ENCODE measurements around the gene MRPL28.
A peak's percentile ranks its signal among the peaks of the same experiment; 100 is the strongest.
"Not testable (repeated sequence)": the region's sequence is repeated elsewhere in the genome, so short reads cannot be mapped to it uniquely, and the experiment has no call there.

Gene MRPL28

DNA sequence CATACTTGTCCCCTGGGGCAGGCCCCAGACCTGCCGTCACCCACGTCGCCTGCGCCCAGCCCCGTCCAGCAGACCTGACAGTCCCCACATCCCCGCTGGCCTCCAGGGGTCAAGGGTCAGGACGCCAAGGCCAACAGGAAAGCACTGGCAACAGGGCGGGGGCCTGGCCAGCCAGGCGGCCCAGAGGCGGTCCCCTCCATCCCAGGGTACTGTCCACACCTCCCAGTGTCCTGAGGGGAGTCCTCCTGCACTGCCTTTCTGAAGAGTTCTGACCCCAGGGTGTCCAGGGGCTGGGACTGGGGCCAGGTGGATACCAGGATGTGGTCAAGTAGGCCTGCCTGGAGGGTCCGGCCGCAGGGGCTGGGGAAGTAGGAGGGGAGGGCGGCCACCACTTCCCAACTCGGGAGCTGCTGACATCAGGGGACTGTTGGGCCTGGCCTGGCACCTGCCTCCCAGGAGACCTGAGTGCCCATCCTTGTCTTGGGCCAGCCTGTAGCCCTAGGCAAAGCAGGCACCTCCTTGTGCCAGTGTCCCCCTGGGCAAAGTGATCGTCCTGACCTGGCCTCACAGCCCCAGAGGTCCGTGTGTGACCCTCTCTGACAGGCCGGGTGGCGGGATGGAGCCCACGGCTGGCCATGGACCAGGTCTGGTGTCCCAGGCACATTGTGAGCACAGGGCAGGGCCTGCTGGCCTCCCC is 11.1 kb downstream of the MRPL28 start:
- DNase-seq = no peak

DNA sequence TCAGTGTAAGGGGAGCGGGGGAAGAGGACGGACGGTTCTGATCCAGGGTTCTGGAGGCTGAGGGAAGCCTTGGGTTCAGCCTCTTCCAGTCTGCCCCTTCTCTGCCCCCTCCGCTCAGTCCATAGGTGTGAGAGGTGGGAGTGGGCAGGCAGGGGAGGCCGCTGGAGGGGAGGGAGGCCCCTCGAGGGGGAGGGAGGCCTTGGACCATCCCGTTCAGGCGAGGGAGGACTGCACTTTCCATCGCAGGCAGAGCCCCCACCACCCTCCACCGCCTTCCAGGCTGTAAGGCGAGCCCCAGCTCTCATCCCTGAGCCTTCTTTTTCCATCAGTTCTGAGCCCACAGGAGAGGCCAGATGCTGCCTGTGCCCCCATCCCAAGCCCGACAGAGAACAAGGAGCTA is 13.6 kb downstream of the MRPL28 start:
- DNase-seq = no peak

DNA sequence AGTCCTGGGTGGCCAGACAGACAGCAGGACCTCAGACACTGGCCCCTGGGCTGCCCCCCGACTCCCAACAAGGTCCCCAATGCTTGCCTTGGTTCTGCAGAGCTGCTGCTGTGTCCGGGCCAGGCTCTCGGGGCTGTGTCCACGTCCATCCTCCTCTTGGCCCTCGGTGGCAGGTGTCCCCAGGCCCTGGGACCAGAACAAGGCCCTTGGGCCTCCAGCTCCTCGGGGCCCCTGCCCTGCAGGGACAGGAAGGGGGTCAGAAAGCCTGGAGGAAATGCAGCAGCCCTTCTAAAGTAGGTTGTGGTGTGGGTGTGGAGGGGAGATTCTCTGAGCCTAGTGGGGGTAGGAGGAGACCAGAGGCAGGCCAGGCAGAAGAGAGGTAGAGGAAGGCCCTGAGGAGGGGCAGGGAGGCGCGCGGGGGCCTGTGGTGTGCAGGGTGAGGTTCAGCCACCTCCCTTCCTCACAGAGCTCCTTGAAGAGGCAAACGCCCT is 15.3 kb downstream of the MRPL28 start:
- DNase-seq = no peak

DNA sequence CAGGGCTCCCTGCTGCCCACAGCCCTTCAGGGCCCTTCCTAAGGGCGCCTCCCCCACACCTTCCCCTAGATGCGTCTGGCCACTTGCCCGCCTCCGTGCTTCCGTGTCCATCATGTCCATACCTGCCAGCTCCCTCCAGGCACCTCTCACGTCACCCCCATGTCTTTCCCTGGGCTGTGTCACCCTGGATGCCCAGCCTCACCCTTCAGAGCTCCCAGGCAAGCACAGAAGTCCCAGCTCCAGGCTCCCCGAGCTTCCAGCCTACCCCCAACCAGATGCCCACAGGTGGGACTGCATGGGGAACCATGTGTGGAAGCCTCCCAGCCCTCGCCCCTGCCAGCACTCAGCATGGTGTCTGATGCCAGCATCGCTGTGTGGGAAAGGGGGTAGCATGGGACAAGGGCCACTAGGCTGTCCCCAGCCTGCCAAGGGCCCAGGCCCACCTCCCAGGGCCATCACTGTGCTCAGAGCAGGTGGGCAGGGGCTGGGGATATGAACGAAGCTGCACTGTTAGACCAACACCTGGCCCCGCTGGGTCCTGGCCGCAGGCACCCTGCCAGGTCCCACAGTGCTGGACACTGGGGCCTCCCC is 16.0 kb downstream of the MRPL28 start:
- no peak for DNase-seq

DNA sequence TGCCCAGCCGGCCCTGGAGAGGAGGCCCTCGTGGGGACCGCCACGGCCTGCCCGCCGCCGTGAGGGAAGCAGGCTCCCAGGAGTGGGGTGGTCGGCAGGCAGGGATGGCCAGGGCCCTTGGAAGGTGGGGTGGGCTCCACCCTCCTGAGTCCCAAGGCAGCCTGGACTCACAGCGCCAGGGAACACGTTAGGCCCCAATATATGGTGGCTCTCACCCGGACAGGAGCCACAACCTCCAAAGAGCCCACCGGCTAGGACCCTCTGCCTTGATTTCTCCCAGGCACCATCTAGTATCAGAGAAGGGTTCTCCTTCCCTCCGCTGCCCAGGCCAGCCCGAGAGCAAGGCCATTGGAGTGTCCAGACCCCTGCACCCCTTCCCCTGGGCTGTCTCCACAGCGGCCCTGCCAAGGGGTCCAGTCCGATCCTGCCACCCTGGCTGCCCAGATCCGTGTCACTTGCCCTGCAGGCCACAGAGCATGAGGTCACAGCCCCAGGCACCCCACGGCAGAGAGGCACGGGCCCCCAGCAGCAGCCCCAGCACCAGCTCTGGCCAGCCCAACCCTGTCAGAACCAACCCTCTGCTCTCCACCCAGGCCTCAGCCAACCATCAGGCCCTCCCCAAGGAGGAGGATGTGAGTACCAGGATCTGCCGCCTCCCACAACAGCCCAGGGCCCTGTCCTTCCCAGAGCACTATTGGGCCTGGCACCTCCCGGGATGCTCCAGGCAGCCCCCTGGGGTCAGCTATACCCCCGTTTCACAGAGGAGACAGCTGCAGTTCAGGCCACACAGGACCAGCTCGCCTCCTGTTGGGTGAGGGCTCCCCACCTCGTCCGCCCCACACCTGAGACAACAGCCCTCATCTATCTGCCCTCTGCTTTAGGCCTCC is 16.7 kb downstream of the MRPL28 start:
- DNase-seq = no peak

DNA sequence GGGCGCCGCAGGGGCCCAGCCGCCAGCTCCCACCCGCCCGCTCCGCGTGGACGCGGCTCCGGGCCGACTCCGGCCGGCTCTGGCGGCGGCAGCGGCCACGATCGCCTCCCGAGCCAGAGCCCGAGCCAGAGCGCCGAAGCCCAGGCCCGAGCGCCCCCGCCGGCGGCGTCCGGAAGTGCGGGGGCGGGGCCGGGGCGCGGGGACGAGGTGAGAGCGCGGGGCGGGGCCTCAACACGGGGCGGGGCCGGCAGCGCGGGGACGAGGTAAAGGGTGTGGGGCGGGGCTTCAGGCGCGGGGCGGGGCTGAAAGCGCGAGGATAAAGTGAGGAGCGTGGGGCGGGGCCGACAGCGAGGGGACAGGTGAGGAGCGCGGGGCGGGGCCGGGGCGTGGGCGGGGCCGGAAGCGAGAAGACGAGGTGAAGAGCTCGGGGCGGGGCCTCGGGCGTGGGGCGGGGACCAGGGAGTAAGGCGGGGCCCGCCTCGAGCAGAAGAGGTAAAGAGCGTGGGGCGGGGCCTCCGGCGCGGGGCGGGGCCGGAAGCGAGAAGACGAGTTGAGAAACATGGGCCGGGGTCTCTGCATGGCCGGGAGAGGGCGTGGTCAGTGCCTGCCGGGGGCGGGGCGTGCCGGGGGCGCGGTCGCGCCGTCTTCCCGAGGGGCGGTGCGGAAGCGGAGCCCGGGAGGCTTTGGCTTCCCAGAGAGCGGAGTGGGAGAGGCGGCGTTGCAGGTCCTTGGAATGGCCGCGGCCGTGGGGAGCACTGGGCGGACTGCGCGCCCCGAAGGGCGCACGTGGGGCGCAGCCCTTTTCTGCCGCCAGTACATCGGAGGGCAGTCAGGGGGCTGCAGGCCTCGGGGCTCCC is 17.6 kb downstream of the MRPL28 start, which contains the start of gene AXIN1:
TSS of gene AXIN1 (minus strand) at position 177 of the 857 bp plus-strand sequence. CDS start 5,698 bp downstream, outside the sequence.
- DNase-seq = peak; percentile 91

DNA sequence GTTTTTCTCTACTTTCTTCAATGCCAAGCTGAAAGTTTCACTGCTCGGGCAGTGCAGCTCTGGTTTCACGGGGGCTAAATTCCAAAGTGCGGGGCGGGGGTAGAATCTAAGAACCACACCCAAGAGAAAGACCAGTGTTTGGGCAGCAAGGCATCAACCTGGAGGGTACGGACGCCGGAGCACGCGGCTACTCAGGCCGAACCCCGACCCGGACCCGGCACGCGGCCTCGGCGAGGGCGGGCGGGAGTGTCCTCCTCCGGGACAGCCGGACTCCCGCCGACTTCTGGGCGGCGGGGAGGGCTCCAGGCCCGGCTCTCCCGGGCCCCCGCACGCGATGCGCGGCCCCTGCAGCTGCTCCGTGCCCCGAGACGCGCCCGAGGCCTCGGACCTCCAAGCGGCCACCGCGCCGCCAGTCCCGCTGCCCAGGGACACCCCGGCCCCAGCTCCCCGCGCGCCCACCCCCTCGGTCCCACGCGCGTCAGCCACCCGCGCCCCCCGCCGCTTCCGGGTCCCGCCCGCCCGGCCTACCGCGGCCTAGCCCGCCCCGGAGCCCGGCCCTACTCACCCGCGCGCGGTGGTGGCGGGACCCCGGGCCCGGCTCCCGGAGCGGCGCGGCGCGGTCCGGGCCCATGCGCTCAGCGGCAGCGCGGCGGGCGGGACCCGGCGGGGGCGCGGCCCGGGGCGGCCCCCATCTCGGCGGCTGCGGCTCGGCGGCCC is 18.4 kb downstream of the MRPL28 start:
- DNase-seq = no peak

DNA sequence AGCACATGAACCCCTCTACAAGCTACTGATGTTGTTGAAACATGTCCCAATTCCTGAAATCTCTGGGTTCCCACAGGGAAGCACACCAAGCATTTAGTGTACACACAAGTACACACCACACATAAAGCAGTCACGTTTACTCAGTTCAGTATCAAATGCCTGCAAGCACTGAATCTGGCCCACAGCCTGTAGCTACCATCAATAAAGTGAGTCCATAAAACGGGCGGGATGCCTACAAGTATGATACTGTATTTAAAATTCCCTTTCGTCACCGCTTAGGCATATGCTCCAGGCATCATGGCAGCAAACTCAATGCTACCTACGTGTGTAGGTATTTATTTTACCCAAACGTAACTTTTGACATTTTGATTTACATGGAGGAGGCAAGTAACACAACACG is 20.1 kb downstream of the MRPL28 start:
- no peak for DNase-seq

DNA sequence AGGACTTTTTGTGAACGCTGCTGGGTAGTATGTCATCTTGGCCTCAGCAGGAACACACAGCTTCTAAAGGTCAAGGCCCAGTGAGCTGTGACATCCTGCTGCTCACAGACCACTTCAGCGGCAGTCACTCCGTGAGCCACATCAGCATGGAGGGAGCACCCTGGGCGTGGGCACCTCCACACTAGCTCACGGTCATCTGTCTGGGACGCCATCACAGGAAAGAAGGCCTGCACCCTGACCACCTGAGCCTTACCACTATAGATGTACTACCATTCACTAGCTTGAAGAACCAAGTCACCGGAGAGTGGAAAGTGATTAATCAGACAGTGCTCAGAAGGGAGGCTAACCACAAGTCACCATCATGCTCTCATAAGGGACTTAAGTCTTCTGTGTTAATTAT is 21.1 kb downstream of the MRPL28 start:
- DNase-seq = no peak

DNA sequence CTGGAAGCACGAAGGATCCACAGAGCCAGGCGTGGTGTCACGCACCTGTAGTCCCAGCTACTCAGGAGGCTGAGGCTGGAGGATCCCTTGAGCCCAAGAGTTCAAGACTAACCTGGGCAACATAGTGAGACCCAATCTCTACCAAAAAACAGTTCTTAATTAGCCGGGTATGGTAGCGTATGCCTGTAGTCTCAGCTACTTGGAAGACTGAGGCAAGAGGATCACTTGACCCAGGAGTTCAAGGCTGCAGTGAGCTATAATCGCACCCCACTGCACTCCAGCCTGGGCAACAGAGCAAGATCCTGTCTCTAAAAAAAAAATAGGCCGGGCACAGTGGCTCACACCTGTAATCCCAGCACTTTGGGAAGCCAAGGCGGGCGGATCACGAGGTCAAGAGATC is 21.8 kb downstream of the MRPL28 start:
- DNase-seq = not testable (repeated sequence)

DNA sequence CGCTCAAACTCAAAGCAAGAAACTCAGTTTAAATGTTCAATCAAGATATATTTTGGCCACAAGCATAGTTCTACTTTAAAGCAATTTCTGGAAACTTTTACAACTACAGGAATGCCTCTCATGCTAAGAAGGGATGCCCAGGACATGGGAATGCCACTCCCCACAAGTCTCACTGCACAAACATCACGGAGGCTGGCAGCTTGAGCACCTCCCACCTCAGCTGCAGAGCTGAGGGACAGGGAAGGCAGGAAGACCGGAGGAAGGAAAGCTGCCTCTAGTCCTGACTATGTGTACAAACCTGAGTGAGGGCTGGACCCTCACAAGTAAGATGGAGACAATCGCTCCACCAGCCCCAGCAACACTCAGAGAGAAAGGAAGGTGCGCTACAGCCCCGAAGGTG is 23.1 kb downstream of the MRPL28 start:
- no peak for DNase-seq

DNA sequence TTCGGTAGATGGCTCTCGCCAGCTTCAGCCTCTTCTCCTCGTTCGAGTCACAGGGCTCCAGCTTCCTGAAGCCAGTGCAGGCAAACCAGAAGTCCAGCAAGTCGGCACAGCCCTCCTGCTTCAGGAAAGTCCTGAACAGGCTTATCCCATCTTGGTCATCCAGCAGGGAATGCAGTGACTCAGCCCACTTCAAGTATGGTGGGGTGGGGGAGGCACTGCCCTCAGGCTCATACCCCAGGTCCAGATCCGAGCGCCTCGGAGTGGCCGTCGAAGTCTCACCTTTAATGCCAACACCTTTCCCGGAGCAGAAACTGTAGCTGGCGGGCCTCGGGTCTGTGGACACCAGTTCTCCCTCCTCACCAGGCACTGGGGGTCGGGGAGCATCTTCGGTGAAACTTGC is 23.8 kb downstream of the MRPL28 start:
- no peak for DNase-seq

DNA sequence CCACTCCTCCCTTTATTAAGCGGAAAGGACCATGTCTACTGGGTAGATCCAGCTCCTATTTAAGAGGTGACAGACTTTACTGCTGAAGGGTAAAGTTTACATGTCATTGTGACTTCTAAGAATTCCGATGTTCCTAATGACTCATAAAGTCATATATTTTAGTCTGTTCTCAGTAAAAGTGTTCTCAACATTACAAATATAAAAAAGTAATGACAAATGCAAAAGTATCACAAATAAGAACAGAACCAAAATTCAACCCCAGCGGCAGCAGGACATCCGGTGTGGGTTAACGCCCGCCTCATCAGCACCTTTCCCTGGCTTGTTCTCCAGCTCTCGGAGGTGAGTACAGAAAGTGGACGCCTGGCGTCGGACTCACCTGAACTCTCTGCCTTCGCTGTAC is 24.6 kb downstream of the MRPL28 start:
- DNase-seq = no peak

DNA sequence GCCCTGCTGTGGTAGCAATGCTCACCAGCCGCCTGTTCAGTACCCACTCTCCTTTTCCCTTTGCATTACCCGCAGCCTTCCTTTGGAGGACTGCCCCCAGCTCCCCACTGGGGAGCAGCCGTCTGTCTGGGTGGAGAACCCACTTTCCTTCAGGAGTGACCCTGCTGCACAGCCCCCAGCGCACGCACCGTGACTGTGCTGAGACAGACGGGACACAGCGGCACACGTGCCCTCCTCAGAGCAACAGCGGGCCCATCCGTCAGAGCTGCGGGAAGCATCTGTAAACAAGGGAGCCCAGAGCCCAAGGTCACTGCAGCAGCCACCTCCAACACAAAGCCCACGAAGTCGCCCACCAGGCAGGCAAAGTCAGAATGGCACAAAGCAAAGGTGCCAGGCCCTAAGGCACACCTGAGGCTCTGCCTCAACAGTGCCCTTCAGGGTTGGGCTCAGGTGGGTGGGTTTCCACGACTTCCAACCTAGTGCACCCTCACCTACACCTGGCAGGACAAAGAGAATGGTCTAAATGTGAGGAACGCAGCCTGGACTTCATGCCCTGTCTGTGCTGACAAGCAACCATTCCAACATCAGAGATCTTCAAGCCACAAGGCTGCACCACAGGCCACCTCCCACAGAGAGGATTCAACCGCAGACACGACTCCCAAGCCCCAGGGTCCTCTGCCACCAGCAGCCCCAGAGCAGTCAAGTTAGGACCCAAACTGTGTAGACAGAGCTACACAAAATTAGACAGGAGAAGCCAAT is 27.7 kb downstream of the MRPL28 start:
- DNase-seq = no peak

DNA sequence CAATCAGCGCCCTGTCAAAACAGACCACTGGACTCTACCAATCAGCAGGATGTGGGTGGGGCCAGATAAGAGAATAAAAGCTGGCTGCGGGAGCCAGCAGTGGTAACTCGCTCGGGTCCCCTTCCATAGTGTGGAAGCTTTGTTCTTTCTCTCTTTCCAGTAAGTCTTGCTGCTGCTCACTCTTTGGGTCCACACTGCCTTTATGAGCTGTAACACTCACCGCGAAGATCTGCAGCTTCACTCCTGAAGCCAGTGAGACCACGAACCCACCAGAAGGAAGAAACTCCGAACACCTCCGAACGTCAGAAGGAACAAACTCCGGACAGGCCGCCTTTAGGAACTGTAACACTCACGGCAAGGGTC is 28.4 kb downstream of the MRPL28 start:
- not testable (repeated sequence) for DNase-seq

DNA sequence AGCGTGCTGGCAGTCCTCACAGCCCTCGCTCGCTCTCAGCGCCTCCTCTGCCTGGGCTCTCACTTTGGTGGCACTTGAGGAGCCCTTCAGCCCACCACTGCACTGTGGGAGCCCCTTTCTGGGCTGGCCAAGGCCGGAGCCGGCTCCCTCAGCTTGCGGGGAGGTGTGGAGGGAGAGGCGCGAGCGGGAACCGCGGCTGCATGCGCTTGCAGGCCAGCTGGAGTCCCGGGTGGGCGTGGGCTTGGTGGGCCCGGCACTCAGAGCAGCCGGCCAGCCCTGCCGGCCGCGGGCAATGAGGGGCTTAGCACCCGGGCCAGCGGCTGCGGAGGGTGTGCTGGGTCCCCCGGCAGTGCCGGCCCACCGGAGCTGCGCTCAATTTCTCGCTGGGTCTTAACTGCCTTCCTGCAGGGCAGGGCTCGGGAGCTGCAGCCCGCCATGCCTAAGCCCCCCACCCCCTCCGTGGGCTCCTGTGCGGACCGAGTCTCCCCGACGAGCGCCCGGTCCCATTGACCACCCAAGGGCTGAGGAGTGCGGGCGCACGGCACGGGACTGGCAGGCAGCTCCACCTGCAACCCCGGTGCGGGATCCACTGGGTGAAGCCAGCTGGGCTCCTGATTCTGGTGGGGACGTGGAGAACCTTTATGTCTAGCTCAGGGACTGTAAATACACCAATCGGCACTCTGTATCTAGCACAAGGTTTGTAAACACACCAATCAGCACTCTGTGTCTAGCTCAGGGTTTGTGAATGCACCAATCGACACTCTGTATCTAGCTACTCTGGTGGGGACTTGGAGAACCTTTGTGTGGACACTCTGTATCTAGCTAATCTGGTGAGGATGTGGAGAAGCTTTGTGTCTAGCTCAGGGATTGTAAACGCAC is 29.0 kb downstream of the MRPL28 start:
- not testable (repeated sequence) for DNase-seq

DNA sequence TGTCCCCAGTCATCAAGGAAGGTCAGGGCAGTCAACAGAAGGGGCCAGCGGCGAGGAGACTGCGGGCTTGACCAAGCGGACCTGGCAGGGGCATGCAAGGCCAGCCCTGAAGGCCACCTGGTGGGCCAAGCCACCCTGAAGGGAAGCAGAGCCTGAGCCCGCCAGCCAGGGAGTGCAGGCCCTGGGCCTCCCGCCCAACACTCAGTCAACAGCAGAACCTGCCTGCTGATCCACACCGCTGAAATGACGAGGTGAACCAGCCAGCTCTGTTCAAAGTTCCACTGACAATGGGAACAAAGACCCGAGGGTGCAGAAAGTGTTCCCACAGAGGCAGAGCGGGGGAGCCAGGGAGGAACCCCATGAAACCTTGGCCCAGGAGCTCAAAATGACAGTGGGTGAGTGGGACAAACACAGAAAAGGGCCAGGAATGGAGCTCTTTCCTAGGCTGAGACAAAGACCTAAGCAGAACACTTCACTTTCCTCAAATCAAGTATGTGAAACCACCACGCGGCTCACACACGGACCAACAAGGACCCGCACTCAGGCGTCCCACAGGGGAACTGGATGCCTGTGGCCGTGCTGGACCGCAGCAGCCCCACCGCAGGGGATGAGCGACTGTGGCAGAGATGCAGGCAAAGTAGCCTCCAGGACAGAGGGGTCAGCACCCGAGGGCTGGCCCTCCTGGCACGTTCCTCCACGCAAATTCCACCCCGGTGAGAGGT is 29.8 kb downstream of the MRPL28 start:
- no peak for DNase-seq

DNA sequence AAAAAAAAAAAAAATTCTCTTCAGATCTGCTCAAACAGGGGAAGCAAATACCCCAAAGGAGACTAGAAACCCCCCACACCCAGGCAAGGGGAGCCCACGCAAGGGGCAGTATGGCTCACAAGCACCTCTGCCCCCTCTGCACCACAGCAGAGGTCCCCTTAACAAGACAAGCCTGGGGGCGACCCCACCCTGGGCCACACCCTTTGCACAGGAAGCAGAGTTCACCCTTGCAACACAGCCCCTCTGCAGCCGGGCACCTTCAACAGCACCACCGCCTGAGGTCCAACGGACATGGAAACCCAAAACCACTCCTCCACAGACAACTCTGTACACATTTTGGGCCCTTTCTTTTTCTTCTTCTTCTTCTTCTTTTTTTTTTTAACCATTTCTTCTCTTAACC is 30.7 kb downstream of the MRPL28 start:
- no peak for DNase-seq

DNA sequence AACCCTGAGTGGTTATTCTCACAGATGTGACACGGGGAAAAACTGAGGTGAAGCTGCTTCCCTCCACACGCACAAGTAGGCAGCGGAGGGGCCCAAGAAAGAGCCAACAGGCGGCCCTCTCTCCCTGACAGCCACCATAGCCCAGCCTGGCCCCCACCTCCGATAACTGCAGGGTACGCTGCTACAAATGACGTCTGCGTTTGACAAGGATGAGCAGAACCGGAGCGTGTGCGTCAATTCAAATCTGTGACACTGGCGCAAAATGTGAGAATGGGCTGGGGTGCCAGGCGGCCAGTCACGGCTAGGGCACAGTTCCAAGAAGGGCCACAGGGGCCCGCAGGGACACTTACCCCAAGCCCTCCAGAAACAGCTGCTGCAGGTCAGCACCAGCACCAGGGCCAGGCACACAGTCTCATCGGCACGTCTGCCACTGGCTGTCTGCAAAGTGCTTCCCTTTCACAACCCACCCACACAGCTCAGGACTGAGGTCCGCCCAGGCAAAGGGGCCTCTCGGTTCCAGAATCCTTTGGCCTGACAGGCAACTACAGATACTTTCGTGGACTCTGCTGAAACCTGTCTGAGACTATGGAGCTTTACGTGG is 32.3 kb downstream of the MRPL28 start:
- DNase-seq = no peak

All from NCI-H2029 treated with DMSO at 0.1 percent for 48 hours (cell line).